Stimulated activated CD8-positive, alpha-beta memory T cell treated with anti-CD3 and anti-CD28 coated beads, Interleukin-12 subunit alpha, Interleukin-12 subunit beta, amount 100 ng/mL, for 24 hours (primary cell): ENCODE data around the gene GDF7.

Source experiments
- DNase-seq: peaks from one replicate; pipeline ENCODE4 v3.0.0-alpha.2; 2020; ENCODE audit errors: extremely low read depth

The GDF7 gene

DNA sequence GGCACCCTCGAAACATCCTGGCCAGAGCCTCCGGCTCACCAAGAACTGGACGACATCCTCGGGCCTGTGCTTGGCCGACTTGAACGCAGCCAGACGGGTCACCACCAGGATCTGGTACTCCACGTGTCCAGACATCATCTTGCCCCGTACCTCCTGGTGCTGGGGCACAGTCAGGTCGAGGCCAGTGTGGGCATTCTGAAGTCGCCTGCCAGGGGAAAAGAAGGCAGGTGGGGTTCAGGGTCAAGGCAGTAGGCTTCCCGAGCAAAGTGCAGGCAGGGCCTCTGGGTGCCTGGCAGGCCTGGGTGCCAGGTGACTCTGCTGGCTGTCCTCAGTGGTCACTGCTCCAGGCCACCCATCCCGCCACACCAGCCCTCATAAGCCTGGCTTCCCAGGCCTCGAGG is 21.6 kb upstream of the GDF7 start:
- DNase-seq = no peak

DNA sequence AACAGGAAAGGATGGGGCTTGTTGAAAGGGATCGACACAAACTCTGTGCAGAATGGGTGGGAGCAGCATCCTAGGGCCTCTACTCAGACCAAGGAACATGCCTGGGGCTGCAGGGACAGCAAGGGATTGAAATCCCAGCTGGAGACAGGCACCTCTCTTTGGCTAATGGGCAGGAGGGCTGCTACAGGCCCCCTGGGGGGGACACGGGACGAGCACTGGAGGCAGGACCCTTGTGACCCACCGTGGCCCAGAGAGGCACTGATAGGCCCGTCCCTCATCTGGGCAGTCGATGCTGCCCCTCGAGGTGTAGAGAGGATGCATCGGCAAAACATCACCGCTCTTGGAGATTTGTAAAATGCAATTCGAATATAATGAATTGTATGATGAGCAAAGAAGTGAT is 21.2 kb upstream of the GDF7 start:
- DNase-seq = no peak

DNA sequence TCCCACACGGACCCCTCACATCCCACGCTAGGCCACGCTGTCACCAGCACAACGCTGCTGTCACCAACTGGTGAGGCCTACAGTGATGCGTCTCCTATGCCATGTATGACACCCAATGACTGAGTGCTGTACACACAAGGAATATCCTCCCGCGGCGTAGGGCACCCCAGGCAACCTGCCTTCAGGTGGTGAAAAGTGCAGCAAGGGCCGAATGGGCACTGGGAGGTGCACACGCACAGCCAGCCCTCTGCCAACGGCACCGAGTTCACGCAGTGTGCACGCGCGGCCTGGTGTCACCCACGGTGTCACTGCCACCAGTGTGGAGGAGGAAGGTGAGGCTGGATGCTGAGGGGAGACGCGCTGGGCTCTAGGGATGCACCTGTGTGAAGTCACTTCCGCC is 20.5 kb upstream of the GDF7 start:
- no peak for DNase-seq

DNA sequence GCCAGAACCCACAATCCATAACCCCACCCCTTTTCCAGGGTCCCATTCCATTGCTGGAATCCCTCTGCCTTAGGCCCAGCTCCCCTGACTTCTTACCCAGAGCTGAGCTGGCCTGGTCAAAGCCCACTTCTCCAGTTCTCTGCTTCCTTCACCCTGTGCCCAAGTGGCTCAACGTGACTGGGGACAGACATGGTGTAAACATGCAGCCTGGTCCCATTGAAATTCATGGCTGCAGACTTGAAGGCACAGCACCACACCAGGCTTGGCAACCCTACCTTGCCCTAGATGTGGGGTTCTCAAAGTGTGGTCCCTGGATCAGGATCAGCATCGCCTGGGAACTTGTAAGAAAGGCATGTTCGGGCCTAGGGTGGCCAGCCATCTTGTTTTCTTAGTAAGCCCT is 19.7 kb upstream of the GDF7 start:
- DNase-seq = no peak

DNA sequence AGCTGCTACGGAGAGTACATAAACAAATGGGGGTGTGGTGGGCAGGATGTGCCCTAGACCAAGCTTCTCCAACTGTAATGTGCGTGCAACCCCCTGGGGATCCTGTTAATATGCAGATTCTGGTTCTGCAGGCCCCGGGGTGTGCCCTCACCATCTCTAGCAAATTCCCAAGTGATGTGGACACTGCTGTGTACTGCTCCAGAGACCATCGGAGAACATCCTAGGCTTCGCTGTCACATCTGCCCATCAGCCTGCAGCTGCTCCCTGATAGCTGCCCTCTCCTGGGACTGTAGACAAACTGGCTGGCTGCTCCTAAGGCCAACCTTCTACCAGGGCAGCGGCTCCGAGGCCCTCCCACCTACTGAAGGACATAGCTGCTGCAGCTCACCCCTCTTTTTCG is 19.2 kb upstream of the GDF7 start:
- DNase-seq = no peak

DNA sequence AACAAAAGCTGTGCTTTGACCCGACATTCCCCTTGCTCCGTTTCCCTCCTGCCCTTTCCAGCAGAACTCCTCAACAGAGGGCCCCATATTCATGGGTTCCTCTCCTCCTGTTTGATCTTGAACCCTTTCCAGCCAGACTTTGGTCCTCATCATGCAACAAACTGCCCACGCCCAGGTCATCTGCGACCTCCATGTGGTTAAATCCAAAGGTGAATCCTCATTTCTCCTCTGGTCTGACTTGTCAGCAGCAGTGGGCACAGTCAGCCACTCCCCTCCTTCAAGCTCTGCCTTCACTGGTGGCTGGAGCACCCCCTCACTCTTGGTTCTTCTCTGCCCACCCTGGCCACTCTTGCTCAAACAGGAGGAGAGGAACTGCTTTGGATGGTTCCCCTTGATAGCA is 18.7 kb upstream of the GDF7 start:
- DNase-seq = no peak

DNA sequence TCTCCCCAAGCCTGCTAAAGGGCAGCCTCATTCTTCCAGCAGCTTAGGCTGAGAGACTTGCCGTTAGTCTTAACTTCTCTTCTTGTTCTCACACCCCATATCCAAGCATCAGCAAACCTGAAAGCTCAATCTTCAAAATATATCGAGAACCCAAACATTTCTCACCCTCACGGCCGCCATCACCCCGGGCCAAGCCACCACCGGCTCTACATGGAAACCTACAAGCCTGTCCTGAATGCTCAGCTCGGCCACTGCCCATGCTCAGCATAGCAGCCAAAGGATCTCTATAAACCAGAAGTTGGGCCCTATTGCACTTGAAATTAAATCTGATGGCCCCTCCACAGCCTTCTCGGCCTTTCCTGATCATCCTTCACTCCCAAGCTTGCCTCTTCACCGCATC is 18.1 kb upstream of the GDF7 start:
- DNase-seq = no peak

DNA sequence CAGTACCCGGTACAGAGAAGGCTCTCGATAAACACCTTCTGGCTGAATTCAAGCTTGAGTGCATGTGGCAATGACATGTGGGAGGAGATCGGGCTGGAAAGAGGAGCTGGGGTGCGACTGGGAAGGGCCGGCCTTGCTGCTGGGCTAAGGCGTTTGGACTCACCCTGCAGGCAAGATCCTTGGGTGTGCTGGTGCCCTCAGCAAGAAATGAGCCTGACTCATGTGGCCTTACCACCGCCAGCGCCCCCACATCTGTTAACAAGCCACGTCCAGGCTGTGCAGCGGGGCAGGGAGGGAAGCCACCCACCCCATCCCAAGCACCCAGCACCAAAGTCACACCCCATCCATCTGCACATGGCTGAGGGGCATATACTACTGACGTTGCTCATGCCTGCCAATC is 17.4 kb upstream of the GDF7 start:
- DNase-seq = no peak

DNA sequence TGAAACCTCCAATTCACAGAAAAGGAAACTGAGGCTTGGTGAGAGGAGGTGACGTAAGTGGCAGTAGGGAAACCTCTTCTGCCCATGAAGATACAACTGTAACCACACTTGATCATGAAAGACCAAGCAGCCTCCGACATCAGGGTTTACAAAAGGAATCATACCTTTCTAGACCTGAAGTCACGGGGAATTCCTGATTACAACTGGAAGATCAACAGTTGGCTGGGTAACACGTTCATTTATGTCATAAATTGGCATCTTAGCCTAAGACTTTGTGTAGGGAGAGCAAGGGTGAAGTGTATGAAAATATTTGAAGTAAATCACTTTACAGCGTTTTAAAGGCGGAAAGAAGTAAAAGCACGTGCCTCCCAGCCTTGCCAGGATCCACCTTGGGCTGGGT is 17.0 kb upstream of the GDF7 start:
- DNase-seq = no peak

DNA sequence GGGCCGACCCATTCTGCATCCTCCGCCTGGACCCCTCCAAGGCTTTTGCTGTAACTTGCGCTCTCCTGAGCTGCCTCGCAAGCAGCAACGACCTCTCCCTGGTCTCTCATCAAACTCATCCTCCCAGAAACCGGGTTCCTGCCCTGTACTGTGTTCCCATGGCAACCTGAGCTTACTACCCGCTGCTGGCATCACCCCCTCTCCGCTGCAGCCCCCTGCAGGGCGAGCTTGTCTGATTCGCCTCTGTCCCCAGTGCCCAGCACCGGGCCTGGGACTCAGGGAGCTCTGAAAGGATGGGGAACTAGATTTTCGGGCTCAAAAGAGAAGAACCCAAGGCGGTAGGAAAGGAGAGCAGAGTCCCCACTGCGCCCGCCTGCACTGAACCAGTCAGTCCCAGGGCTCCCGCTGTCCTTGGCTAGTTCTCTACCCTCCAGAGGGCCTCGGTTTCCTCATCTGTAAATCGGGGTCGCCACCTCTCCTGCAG is 16.5 kb upstream of the GDF7 start:
- no peak for DNase-seq

DNA sequence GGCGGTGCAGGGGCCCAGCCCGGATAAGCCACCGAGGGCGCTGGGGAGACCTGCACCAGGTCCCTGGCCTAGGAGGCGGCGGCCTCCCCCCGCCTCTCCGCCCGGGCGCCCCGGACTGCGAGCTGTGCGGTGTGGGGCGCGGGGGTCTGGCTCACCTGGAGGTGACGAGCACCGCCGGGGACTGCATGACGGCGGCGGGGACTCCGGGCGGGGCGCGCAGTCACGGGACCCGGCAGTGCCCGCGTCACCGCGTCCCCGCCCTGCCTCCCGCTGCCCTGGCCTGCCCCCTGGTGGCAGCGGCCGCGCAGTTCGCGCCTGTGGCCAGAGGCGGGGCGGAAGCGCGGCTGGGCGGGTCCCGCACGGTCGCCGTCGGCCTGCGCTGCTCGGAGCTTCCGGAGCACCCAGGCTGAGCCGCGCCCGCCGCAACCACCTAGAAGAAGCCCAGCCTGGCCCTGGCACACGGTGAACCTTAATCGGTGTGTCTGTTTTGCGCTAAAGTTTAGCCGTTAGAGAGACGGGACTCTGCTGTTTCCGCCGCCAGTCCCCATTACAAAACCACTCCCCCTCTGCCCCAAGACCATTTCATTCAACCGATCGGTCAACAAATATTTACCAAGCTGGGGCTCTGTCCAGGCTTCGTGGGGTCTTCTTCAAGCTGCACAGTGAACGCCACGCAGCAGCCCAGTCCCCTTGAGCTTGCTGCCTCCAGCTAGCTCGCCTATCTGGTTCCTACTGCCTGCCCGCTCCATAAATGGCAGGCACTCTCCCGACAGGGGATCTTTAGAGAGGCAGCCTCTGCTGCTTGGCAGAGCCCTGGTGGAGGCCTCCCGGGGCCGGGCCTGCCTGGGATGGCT is 15.8 kb upstream of the GDF7 start, which contains the start of gene HS1BP3:
HS1BP3 (minus strand) TSS at position 222 of the 854 bp plus-strand sequence; CDS start at position 187, 35 bp downstream.
- DNase-seq = peak; percentile 71

DNA sequence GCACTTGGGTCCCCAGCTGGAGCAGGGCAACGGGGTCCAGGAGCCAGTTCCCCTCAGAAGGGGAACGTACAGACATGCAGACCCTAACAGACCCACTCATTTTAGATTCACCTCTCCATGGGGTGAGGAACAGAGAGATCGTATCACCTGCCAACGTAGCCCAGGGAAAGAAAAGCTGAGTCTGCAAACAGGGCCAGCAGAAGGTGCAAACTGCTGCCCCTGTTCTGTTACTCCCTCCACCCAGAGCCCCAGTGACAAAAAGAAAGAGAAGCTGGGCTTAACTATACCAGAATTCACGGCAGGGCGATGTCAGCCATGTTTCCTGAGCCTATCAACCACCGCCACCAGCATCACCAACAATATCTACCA is 15.2 kb upstream of the GDF7 start:
- no peak for DNase-seq

DNA sequence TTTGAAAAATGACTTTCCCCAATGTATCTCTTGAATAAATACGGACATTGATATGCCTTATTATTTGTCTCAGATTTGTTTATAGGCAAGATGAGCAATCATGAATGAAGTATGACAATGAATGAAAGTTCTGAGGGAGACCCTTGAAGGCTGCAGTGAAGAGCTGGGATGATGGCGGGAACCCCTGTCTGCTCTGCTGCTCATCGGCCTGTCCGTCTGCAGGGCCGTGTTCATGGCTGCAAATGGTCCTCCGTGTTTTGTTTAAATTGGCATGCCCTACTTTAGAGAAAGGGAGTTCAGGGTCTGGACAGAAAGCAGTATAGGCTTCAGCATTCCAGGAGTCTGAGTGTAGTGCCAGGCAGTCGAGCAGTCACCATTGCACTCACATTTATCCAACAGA is 14.8 kb upstream of the GDF7 start:
- no peak for DNase-seq

DNA sequence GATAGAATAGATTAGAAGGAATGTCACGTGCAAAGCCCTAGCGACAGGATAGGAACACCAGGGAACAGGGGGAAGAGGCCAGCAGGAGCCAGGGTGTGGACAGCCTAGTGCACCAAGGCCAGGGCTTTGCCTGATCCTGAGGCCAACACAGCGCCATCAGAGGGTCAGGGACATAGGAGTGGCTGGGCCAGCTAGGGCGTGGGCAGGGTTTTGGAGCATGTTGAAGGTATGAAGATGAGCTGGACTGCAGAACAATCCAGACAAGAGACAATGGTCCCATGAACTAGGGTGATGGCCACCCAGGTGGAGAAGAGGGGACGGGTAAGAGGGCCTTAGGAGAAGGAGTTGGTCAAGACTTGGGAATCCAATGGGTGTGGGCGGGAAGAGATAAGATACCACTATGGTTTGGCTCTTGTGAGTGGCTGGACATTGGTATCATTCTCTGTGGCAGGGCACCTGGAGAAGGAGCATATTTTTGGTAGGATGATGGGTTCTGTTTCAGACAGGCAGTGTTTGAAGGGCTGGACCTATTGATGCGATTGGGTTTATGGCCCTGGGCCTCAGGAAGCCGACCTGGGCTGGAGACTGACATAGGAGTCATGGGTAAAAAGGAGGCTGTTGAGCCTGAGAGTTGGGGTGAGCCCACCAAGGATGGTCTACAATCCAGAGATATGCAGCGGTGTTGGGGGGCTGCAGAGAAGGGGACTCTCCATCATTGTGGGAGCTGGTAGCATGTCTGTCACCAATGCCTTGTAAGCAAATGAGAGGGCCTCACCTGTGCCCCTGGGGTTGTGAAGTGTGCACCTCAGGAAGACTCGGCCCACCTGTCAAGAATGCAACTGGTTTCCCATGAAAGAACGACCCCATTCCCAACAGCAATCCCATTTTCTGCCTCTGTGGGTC is 14.0 kb upstream of the GDF7 start:
- no peak for DNase-seq

DNA sequence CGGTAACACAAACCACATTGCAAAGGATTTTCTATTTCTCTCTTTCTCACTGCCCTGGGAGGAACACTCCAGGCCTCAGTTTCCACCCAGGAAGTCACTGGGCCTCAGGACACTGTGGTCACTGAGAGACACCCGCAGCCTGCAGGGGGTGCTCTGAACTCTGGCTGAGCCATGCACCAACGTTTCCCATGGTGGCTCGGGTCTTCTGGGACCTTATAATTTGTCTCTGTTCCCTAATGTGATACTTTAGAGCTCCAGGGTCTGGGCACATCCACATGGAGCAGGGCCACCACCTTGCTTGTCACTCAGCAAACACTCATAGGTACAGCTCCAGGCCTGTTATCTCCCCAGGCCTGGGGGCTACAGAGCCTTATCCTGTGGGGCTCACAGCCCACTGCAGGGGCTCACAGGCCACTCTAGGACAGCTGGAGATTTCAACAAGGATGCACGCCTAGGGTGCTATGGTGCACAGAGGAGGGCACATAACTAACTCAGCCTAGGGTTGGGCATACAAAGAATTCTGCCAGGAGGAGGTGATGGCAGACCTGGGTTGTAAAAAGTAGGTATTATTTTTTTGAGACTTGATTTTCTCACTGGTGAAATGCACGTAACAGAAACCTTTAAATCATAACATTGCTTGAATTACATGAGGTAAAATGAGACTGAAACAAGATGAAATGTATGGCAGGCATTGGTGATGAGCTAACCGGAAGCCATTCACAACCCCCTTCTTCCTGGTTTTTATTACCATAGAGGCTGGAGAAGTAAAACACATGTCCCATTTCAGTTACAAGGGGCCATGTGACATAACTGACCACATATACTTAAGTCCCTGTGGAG is 13.0 kb upstream of the GDF7 start:
- no peak for DNase-seq

DNA sequence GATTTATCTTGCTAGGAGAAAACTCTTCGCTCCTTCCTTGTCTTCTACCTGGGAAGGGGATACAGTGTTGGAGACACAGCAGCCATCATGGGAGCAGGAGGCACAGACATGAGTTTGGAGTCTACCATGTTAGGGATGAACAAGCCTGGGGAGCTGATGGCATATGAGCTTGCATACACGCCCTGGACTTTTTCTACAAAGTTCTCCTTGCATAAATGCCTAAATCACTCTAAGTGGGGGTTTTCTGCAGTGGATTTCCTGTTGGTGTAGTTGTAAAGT is 12.5 kb upstream of the GDF7 start:
- no peak for DNase-seq

DNA sequence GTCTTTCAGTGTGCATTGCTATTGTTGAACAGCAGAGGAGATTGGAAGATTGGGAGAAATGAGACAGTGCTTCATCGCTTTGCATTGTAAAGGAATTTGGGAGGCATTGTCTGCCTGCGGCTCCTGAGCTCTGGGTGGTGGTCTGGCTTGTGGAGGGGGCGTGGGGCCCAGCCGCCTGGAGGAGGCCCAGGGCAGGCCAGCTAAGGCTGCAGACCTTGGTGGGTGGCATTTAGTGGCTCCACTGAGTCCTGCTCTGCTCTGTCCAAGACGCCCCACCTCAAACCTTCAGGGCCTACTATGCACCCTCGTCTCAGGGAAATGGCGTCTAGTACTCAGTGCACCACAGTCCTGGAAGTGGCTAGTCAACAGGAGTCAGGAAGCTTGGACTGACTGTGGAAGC is 10.4 kb upstream of the GDF7 start:
- no peak for DNase-seq

DNA sequence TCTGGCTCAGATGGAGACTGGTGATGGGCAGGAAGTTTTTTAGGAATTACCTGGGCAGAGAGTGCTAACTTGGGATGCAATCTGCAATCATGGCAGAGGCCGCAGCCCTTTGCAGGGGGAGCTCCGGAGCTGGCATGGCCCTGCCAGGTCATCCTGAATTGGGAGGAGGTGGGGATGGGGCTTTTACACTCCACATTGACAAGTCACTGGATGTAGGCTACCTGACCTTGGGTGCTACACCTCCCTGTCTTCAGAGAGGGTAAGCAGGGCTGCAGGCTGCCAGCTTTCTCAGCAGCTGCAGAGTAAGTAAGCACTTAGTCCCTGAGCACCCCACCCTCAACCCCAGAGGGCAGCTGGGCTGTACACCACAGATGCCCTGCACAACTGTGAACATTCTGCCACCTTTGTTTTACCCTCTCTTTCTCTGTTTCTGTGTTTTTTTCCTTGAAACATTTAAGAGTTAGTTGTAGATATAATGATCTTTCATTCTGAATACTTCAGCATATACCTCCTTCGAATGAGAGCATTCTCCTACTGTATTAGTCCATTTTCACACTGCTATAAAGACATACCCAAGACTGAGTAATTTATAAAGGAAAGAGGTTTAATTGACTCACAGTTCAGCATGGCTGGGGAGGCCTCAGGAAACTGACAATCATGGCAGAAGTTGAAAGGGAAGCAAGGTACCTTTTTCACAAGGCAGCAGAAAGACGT is 9.3 kb upstream of the GDF7 start:
- no peak for DNase-seq

DNA sequence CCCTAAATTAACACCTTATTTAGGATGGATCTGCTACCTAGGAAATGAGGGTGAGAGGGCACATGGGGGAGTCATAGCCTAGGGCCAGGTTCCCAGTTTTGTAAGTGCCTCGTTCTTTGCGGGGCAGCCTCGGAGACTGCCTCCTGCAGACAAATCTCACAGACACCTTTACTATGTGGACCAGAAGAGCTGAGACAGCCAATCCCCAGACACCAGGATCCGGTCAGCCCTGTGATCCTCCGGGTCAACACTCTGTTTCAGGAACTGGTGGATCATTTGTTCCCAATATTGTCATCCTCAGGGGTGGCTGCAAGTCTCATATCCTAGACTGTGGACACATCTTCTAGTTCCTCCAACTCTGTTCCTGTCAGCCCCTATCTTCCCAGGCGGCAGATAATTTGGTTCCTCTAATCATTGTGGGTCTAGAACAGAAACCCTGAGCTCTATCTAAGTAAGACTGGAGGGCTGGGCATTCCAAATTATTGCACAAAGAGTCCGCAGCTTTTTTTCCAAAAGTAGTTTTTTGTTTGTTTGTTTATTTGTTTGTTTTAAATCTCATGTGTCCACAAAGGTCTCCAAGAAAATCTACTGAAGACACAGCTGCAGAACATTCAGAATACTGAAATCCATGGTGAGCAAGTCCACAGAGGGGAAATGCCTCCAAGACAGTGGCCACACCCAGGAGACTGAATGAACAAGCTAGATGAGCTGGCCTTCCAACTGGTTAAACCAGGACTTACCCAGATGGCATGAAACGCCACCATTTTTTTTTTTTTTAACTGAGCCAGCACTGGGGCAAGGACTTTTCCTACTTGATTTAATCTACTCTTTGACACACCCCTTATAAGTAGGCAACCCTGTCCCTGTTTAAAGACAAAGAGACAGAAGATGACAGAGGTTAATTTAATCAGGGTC is 6.2 kb upstream of the GDF7 start:
- DNase-seq = no peak
